ENCODE data around the gene AMBRA1.
"Not testable (repeated sequence)": the region's sequence is repeated elsewhere in the genome, so short reads cannot be mapped to it uniquely, and the experiment has no call there.

Gene AMBRA1

GRCh38 chr11:46529095-46529905 is 64.5 kb downstream of the AMBRA1 start:
- peak; percentile 88 for DNase-seq

- no peak for DNase-seq
These were observed 65.3 kb downstream of the AMBRA1 start for GRCh38 chr11:46528445-46529094.

GRCh38 chr11:46527591-46528130 is 66.2 kb downstream of the AMBRA1 start:
- no peak for DNase-seq

- DNase-seq = no peak
These were observed 67.3 kb downstream of the AMBRA1 start for GRCh38 chr11:46526216-46527215.

- no peak for DNase-seq
These were observed 69.5 kb downstream of the AMBRA1 start for GRCh38 chr11:46524201-46524770.

- no peak for DNase-seq
These were observed 70.5 kb downstream of the AMBRA1 start for GRCh38 chr11:46523290-46523689.

- DNase-seq = no peak
These were observed 71.0 kb downstream of the AMBRA1 start for GRCh38 chr11:46522682-46523281.

- no peak for DNase-seq
These were observed 71.7 kb downstream of the AMBRA1 start for GRCh38 chr11:46521961-46522681.

- DNase-seq = no peak
These were observed 72.7 kb downstream of the AMBRA1 start for GRCh38 chr11:46520971-46521745.

GRCh38 chr11:46519351-46519750 is 74.5 kb downstream of the AMBRA1 start:
- no peak for DNase-seq

GRCh38 chr11:46518928-46519327 is 74.9 kb downstream of the AMBRA1 start:
- not testable (repeated sequence) for DNase-seq

- no peak for DNase-seq
These were observed 79.5 kb downstream of the AMBRA1 start for GRCh38 chr11:46514370-46514769.

- no peak for DNase-seq
These were observed 79.9 kb downstream of the AMBRA1 start for GRCh38 chr11:46513934-46514342.

- no peak for DNase-seq
These were observed 81.5 kb downstream of the AMBRA1 start for GRCh38 chr11:46512261-46512881.

GRCh38 chr11:46511342-46511741 is 82.5 kb downstream of the AMBRA1 start:
- no peak for DNase-seq

- DNase-seq = no peak
These were observed 85.5 kb downstream of the AMBRA1 start for GRCh38 chr11:46508360-46508759.

- DNase-seq = no peak
These were observed 87.4 kb downstream of the AMBRA1 start for GRCh38 chr11:46506483-46506791.

- DNase-seq = no peak
These were observed 87.9 kb downstream of the AMBRA1 start for GRCh38 chr11:46505741-46506482.

GRCh38 chr11:46504817-46505613 is 88.8 kb downstream of the AMBRA1 start:
- no peak for DNase-seq

Measured in activated effector memory CD4-positive, alpha-beta T cell treated with anti-CD3 and anti-CD28 coated beads, Interleukin-2, amount 50 U/mL, for 16 hours (primary cell).